Effector memory CD4-positive, alpha-beta T cell (primary cell): Measurements from ENCODE around the gene CFAP20DC.
A peak's percentile ranks its signal among the peaks of the same experiment; 100 is the strongest.
"Not testable (repeated sequence)": the region's sequence is repeated elsewhere in the genome, so short reads cannot be mapped to it uniquely, and the experiment has no call there.

Experiments used
- DNase-seq, 3 donors: peaks; one replicate each; pipeline ENCODE4 v3.0.0-alpha.2; 2020
- H3K27ac ChIP-seq: 2 replicates; pipeline ENCODE4 v1.7.0; 2013; ENCODE audit warnings: mild to moderate bottlenecking, low read length, moderate library complexity; ENCODE audit not compliant: insufficient read depth, poor library complexity, severe bottlenecking
- H3K27me3 ChIP-seq: replicated peaks from 2 replicates; pipeline ENCODE4 v1.7.0; 2013; ENCODE audit warnings: mild to moderate bottlenecking, low read length; ENCODE audit not compliant: insufficient read depth, control insufficient read depth, poor library complexity, severe bottlenecking
- H3K36me3 ChIP-seq: 2 replicates; pipeline ENCODE4 v1.7.0; 2013; ENCODE audit warnings: mild to moderate bottlenecking, low read length, moderate library complexity; ENCODE audit not compliant: control insufficient read depth, insufficient read depth
- H3K4me1 ChIP-seq: 2 replicates; pipeline ENCODE4 v1.7.0; 2013; ENCODE audit warnings: low read length, mild to moderate bottlenecking; ENCODE audit not compliant: control insufficient read depth, insufficient read depth, poor library complexity, severe bottlenecking
- H3K4me3 ChIP-seq: 2 replicates; pipeline ENCODE4 v1.7.0; 2013; ENCODE audit warnings: low read length, low read depth, mild to moderate bottlenecking; ENCODE audit not compliant: insufficient read depth, poor library complexity, severe bottlenecking
- H3K9me3 ChIP-seq: 2 replicates; pipeline ENCODE4 v1.7.0; 2013; ENCODE audit warnings: mild to moderate bottlenecking, low read length, moderate library complexity; ENCODE audit not compliant: control insufficient read depth

CFAP20DC gene

GRCh38 chr3:58837856-58838255, 212.0 kb downstream of the CFAP20DC start:
- no peak overlapping the region for H3K27ac ChIP-seq
- H3K36me3 ChIP-seq = no peaks in the 10 kb centered on the region
- no peaks in the 10 kb centered on the region for H3K9me3 ChIP-seq
- H3K27me3 ChIP-seq = no peaks in the 10 kb centered on the region
- DNase-seq = no peak
- H3K4me3 ChIP-seq = no peak overlapping the region
- H3K4me1 ChIP-seq = no peaks in the 10 kb centered on the region

DNA sequence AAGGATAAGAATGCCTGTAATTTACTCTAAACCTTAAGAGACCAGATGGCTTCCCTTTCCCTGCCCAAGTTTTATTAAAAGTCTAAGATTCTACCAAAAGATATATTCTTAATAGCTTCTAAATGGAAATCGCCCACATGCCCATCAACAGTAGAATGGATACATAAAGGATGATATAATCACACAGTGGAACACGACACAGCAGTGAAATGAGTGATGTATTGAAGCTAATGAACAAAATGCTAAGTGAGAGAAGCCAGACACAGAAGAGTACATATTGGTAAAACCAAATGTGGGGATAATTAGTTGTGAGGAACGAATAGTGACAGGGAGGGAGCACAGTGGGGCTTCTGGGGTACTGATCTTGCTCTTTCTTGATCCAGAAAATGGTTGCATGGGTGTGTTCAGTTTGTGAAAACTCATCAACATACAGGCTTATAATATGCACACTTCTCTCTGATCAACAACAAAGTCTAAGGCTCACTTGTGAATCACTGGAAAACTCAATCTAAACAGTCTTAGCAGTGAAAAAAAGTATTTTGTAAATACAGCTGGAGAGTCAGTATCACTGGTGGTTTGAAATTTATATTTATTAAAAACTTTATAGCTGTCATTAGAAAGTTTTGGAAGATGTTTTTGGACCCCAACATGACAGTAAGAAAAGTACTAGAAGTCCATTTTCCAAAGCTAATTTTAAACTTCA, 212.5 kb downstream of the CFAP20DC start:
- Histone ChIP-seq H3K9me3 (no peaks in the 10 kb centered on the region), H3K27me3 (no peaks in the 10 kb centered on the region), H3K4me3 (no peak overlapping the region), H3K36me3 (no peaks in the 10 kb centered on the region), H3K4me1 (no peaks in the 10 kb centered on the region), H3K27ac (no peak overlapping the region)
- no peak for DNase-seq

DNA sequence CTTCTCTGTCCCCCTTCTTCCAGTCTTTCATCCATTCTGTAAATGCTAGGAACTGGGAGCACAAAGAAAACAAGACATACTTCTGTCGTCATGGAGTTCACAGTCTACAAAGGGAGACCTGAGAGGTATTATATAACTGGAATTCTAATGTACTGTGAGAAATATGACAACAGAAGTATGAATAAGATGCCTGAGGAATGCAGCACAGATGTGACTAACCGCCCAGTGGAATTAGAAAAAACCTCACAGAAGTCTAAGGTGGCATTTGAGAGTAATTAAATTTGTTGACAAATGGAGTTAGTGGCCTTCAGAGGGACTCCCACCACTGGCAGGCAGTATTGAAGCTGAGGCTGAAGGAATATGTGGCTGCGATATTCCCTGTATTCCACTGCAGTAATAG, 214.7 kb downstream of the CFAP20DC start:
- Histone ChIP-seq H3K27ac (no peak overlapping the region), H3K4me1 (no peaks in the 10 kb centered on the region), H3K36me3 (no peaks in the 10 kb centered on the region), H3K4me3 (no peak overlapping the region), H3K27me3 (no peaks in the 10 kb centered on the region), H3K9me3 (no peaks in the 10 kb centered on the region)
- DNase-seq = no peak

DNA sequence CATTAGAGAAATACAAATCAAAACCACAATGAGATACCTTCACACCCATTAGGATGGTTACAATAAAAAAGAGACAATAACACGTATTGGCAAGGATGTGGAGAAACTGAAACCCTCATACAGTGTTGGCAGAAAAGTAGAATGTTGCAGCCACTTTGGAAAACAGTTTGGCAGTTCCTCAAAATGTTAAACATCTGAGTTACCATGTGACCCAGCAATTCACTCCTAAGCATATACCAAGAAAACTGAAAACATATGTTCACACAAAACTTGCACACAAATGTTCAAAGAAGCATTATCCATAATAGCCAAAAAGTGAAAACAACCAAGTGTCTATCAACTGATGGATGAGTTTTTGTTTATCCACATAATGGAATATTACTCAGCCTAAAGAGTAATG, 216.3 kb downstream of the CFAP20DC start:
- no peak overlapping the region for H3K27ac ChIP-seq
- DNase-seq = no peak

GRCh38 chr3:58829321-58830000, 220.4 kb downstream of the CFAP20DC start:
- H3K27me3 ChIP-seq = no peaks in the 10 kb centered on the region

More for the DNA sequence above, 216.3 kb downstream of the CFAP20DC start:
- H3K9me3 ChIP-seq = no peaks in the 10 kb centered on the region
- H3K4me3 ChIP-seq = no peak overlapping the region
- no peaks in the 10 kb centered on the region for H3K27me3 ChIP-seq
- no peaks in the 10 kb centered on the region for H3K4me1 ChIP-seq
- no peaks in the 10 kb centered on the region for H3K36me3 ChIP-seq

GRCh38 chr3:58824777-58825176, 225.0 kb downstream of the CFAP20DC start:
- H3K27ac ChIP-seq = no peak overlapping the region
- no peaks in the 10 kb centered on the region for H3K9me3 ChIP-seq
- H3K36me3 ChIP-seq = no peaks in the 10 kb centered on the region
- no peak overlapping the region for H3K4me3 ChIP-seq
- H3K27me3 ChIP-seq = no peaks in the 10 kb centered on the region
- no peaks in the 10 kb centered on the region for H3K4me1 ChIP-seq
- no peak for DNase-seq

More at GRCh38 chr3:58829321-58830000, 220.4 kb downstream of the CFAP20DC start:
- no peak overlapping the region for H3K27ac ChIP-seq
- no peaks in the 10 kb centered on the region for H3K36me3 ChIP-seq
- DNase-seq = no peak
- H3K9me3 ChIP-seq = no peaks in the 10 kb centered on the region
- H3K4me3 ChIP-seq = no peak overlapping the region
- H3K4me1 ChIP-seq = no peaks in the 10 kb centered on the region

GRCh38 chr3:58824285-58824684, 225.5 kb downstream of the CFAP20DC start:
- Histone ChIP-seq H3K27me3 (no peaks in the 10 kb centered on the region), H3K4me1 (no peaks in the 10 kb centered on the region), H3K36me3 (no peaks in the 10 kb centered on the region), H3K4me3 (no peak overlapping the region), H3K27ac (no peak overlapping the region), H3K9me3 (no peaks in the 10 kb centered on the region)
- DNase-seq = peak in 1 of 3 donors; percentile 2

DNA sequence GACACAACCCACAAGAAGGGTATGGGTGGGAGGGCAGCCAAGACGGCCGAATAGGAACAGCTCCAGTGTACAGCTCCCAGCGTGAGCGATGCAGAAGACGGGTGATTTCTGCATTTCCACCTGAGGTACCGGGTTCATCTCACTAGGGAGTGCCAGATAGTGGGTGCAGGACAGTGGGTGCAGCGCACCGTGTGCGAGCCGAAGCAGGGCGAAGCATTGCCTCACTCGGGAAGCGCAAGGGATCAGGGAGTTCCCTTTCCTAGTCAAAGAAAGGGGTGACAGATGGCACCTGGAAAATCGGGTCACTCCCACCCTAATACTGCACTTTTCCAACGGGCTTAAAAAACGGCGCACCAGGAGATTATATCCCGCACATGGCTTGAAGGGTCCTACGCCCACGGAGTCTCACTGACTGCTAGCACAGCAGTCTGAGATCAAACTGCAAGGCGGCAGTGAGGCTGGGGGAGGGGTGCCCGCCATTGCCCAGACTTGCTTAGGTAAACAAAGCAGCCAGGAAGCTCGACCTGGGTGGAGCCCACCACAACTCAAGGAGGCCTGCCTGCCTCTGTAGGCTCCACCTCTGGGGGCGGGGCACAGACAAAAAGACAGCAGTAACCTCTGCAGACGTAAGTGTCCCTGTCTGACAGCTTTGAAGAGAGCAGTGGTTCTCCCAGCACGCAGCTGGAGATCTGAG, 243.1 kb downstream of the CFAP20DC start:
- not testable (repeated sequence) for H3K27me3 ChIP-seq, H3K9me3 ChIP-seq

DNA sequence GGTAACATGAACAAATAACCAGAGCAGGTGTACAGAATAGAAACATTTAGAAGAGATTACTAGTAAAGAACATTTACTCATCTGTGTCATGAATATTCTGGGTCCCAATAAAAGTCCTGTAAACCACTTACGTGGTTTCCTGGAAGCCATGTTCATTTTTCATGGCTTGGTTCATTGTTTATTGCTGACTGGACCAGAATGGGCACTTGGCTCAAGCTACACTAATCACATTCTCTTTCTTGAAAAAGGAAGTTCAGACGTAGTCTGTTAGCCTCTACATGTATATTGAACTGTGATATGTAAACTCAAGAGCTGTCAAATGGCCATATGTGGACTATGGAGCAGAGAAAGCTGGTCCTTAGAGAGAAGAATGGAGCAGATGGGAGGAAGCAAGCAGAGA, 244.9 kb downstream of the CFAP20DC start:
- DNase-seq = no peak
- no peak overlapping the region for H3K27ac ChIP-seq
- H3K27me3 ChIP-seq = no peaks in the 10 kb centered on the region
- no peaks in the 10 kb centered on the region for H3K36me3 ChIP-seq
- H3K9me3 ChIP-seq = no peaks in the 10 kb centered on the region
- no peaks in the 10 kb centered on the region for H3K4me1 ChIP-seq
- no peak overlapping the region for H3K4me3 ChIP-seq

More for the DNA sequence above, 243.1 kb downstream of the CFAP20DC start:
- H3K27ac ChIP-seq, H3K36me3 ChIP-seq, H3K4me3 ChIP-seq, DNase-seq, H3K4me1 ChIP-seq: not testable (repeated sequence)

- no peak for DNase-seq
- Histone ChIP-seq H3K4me3 (no peak overlapping the region), H3K4me1 (no peaks in the 10 kb centered on the region), H3K36me3 (no peaks in the 10 kb centered on the region), H3K9me3 (no peaks in the 10 kb centered on the region), H3K27me3 (no peaks in the 10 kb centered on the region), H3K27ac (no peak overlapping the region)
These were observed 248.3 kb downstream of the CFAP20DC start for GRCh38 chr3:58801541-58801940.
